ENCODE data around the gene C12orf50.
"Not testable (repeated sequence)": the region's sequence is repeated elsewhere in the genome, so short reads cannot be mapped to it uniquely, and the experiment has no call there.

The C12orf50 gene

GRCh38 chr12:88052686-88053085, 23.5 kb upstream of the C12orf50 start:
- H3K9me3 ChIP-seq (ENCODE audit: insufficient read depth, low read length), result no peaks in the 10 kb centered on the region
- H3K4me3 ChIP-seq (ENCODE audit: insufficient read length, low read depth), result no peak overlapping the region
- peak; percentile 16 for DNase-seq (ENCODE audit: low read depth, low spot score)
- no peaks in the 10 kb centered on the region for H3K4me1 ChIP-seq (ENCODE audit: insufficient read depth, insufficient read length)
- TF ChIP-seq ZNF274 (IDR thresholded peaks at IDR 0.05; ENCODE audit: low read depth, low read length), result no peak
- TF ChIP-seq SUZ12 (IDR thresholded peaks at IDR 0.05; ENCODE audit: extremely low read depth, insufficient read depth, insufficient read length), result no peak
- TF ChIP-seq YY1 (IDR thresholded peaks at IDR 0.05; ENCODE audit: insufficient read depth, insufficient read length), result no peak
- H3K36me3 ChIP-seq (ENCODE audit: insufficient read depth, insufficient read length, low read length), result peaks cover 57% of the 10 kb centered on the region
- H3K27me3 ChIP-seq (ENCODE audit: insufficient read depth, insufficient read length), result no peaks in the 10 kb centered on the region
- H3K9ac ChIP-seq (ENCODE audit: insufficient read length, low read depth), result no peak overlapping the region

- Histone ChIP-seq H3K27me3 (ENCODE audit: insufficient read depth, insufficient read length) (no peaks in the 10 kb centered on the region), H3K9me3 (ENCODE audit: insufficient read depth, low read length) (no peaks in the 10 kb centered on the region), H3K9ac (ENCODE audit: insufficient read length, low read depth) (no peak overlapping the region), H3K4me3 (ENCODE audit: insufficient read length, low read depth) (no peak overlapping the region), H3K4me1 (ENCODE audit: insufficient read depth, insufficient read length) (no peaks in the 10 kb centered on the region), H3K36me3 (ENCODE audit: insufficient read depth, insufficient read length, low read length) (peaks cover 73% of the 10 kb centered on the region)
- TF ChIP-seq ZNF274 (IDR thresholded peaks at IDR 0.05; ENCODE audit: low read depth, low read length), result no peak
- no peak for TF ChIP-seq SUZ12 (IDR thresholded peaks at IDR 0.05; ENCODE audit: extremely low read depth, insufficient read depth, insufficient read length)
- no peak for TF ChIP-seq YY1 (IDR thresholded peaks at IDR 0.05; ENCODE audit: insufficient read depth, insufficient read length)
- DNase-seq (ENCODE audit: low read depth, low spot score), result no peak
These were observed 14.8 kb upstream of the C12orf50 start for GRCh38 chr12:88044035-88044434.

GRCh38 chr12:88037770-88038169, 8.6 kb upstream of the C12orf50 start:
- TF ChIP-seq SUZ12 (IDR thresholded peaks at IDR 0.05; ENCODE audit: extremely low read depth, insufficient read depth, insufficient read length) (no peak), ZNF274 (IDR thresholded peaks at IDR 0.05; ENCODE audit: low read depth, low read length) (no peak), YY1 (IDR thresholded peaks at IDR 0.05; ENCODE audit: insufficient read depth, insufficient read length) (no peak)
- Histone ChIP-seq H3K27me3 (ENCODE audit: insufficient read depth, insufficient read length) (no peaks in the 10 kb centered on the region), H3K9ac (ENCODE audit: insufficient read length, low read depth) (no peak overlapping the region), H3K9me3 (ENCODE audit: insufficient read depth, low read length) (no peaks in the 10 kb centered on the region), H3K4me3 (ENCODE audit: insufficient read length, low read depth) (no peak overlapping the region), H3K36me3 (ENCODE audit: insufficient read depth, insufficient read length, low read length) (peaks cover 21% of the 10 kb centered on the region), H3K4me1 (ENCODE audit: insufficient read depth, insufficient read length) (no peaks in the 10 kb centered on the region)
- DNase-seq (ENCODE audit: low read depth, low spot score), result no peak

- H3K4me1 ChIP-seq (ENCODE audit: insufficient read depth, insufficient read length), result no peaks in the 10 kb centered on the region
- TF ChIP-seq YY1 (IDR thresholded peaks at IDR 0.05; ENCODE audit: insufficient read depth, insufficient read length) (no peak), ZNF274 (IDR thresholded peaks at IDR 0.05; ENCODE audit: low read depth, low read length) (no peak), SUZ12 (IDR thresholded peaks at IDR 0.05; ENCODE audit: extremely low read depth, insufficient read depth, insufficient read length) (no peak)
- H3K36me3 ChIP-seq (ENCODE audit: insufficient read depth, insufficient read length, low read length), result peaks cover 10% of the 10 kb centered on the region
- no peaks in the 10 kb centered on the region for H3K27me3 ChIP-seq (ENCODE audit: insufficient read depth, insufficient read length)
- H3K9me3 ChIP-seq (ENCODE audit: insufficient read depth, low read length), result no peaks in the 10 kb centered on the region
- peak overlapping the region; percentile 96 for H3K4me3 ChIP-seq (ENCODE audit: insufficient read length, low read depth)
- DNase-seq (ENCODE audit: low read depth, low spot score), result no peak
- no peak overlapping the region for H3K9ac ChIP-seq (ENCODE audit: insufficient read length, low read depth)
These were observed 7.3 kb upstream of the C12orf50 start for GRCh38 chr12:88036353-88036965.

GRCh38 chr12:88035907-88036289, 6.7 kb upstream of the C12orf50 start:
- Histone ChIP-seq H3K9me3 (ENCODE audit: insufficient read depth, low read length) (peaks cover 4% of the 10 kb centered on the region; the same call in 1 of the 2 replicates), H3K4me1 (ENCODE audit: insufficient read depth, insufficient read length) (no peaks in the 10 kb centered on the region), H3K4me3 (ENCODE audit: insufficient read length, low read depth) (peak overlapping the region; percentile 96), H3K27me3 (ENCODE audit: insufficient read depth, insufficient read length) (no peaks in the 10 kb centered on the region), H3K36me3 (ENCODE audit: insufficient read depth, insufficient read length, low read length) (peaks cover 10% of the 10 kb centered on the region), H3K9ac (ENCODE audit: insufficient read length, low read depth) (peak overlapping the region; percentile 98)
- TF ChIP-seq ZNF274 (IDR thresholded peaks at IDR 0.05; ENCODE audit: low read depth, low read length), result no peak
- no peak for TF ChIP-seq YY1 (IDR thresholded peaks at IDR 0.05; ENCODE audit: insufficient read depth, insufficient read length)
- no peak for TF ChIP-seq SUZ12 (IDR thresholded peaks at IDR 0.05; ENCODE audit: extremely low read depth, insufficient read depth, insufficient read length)
- DNase-seq (ENCODE audit: low read depth, low spot score), result peak; percentile 3

GRCh38 chr12:88035271-88035906, 6.2 kb upstream of the C12orf50 start:
- Histone ChIP-seq H3K36me3 (ENCODE audit: insufficient read depth, insufficient read length, low read length) (peaks cover 10% of the 10 kb centered on the region), H3K4me1 (ENCODE audit: insufficient read depth, insufficient read length) (no peaks in the 10 kb centered on the region), H3K9ac (ENCODE audit: insufficient read length, low read depth) (peak overlapping the region; percentile 98), H3K27me3 (ENCODE audit: insufficient read depth, insufficient read length) (no peaks in the 10 kb centered on the region), H3K9me3 (ENCODE audit: insufficient read depth, low read length) (peaks cover 6% of the 10 kb centered on the region; the same call in 1 of the 2 replicates), H3K4me3 (ENCODE audit: insufficient read length, low read depth) (peak overlapping the region; percentile 96)
- TF ChIP-seq ZNF274 (IDR thresholded peaks at IDR 0.05; ENCODE audit: low read depth, low read length), result no peak
- peak; percentile 61 for DNase-seq (ENCODE audit: low read depth, low spot score)

- H3K4me1 ChIP-seq (ENCODE audit: insufficient read depth, insufficient read length); H3K9ac ChIP-seq (ENCODE audit: insufficient read length, low read depth); DNase-seq (ENCODE audit: low read depth, low spot score); H3K36me3 ChIP-seq (ENCODE audit: insufficient read depth, insufficient read length, low read length); H3K4me3 ChIP-seq (ENCODE audit: insufficient read length, low read depth); H3K9me3 ChIP-seq (ENCODE audit: insufficient read depth, low read length); H3K27me3 ChIP-seq (ENCODE audit: insufficient read depth, insufficient read length): not testable (repeated sequence)
These were observed 2.0 kb upstream of the C12orf50 start for GRCh38 chr12:88031161-88031560.
